HG02571 (cell line): ENCODE measurements around the gene PLEKHA8.

ENCODE experiments used
- ATAC-seq: cut with Tn5 transposase; IDR thresholded peaks from one replicate; pipeline ENCODE4 v1.9.1; 2021; ENCODE audit warnings: mild to moderate bottlenecking, moderate library complexity; ENCODE audit not compliant: unreplicated experiment

The PLEKHA8 gene, protein sequence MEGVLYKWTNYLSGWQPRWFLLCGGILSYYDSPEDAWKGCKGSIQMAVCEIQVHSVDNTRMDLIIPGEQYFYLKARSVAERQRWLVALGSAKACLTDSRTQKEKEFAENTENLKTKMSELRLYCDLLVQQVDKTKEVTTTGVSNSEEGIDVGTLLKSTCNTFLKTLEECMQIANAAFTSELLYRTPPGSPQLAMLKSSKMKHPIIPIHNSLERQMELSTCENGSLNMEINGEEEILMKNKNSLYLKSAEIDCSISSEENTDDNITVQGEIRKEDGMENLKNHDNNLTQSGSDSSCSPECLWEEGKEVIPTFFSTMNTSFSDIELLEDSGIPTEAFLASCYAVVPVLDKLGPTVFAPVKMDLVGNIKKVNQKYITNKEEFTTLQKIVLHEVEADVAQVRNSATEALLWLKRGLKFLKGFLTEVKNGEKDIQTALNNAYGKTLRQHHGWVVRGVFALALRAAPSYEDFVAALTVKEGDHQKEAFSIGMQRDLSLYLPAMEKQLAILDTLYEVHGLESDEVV

DNA sequence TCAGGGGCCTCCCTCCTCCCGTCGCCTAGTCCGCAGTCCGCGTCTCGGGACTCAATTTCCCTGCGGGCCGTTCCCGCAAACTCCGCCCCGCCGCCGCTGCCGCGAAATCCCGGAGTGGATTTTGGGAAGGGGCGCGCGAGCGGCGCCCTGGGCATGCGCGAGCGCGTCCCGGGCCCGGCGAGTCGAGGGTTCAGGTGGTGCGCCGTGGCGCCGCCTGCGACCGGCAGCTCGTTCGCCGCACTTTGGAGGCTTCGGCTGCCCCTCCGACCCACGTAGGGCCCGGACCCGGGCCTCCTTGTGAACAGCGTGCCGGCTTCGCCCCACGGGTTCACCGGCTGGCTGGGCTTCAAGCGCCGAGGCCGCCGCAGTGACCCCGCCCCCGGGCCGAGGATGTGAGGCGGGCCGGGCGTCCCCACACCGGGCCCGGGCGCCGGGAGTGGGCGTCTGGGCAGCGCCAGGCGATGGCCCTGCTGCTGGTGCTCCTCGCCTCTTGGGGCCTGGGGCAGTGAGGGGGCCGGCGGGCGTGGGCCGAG is at the start of gene PLEKHA8:
TSS of gene PLEKHA8 (plus strand) at position 197 of the 533 bp plus-strand sequence. CDS start 351 bp downstream, outside the sequence.
- peak; percentile 40 for ATAC-seq

DNA sequence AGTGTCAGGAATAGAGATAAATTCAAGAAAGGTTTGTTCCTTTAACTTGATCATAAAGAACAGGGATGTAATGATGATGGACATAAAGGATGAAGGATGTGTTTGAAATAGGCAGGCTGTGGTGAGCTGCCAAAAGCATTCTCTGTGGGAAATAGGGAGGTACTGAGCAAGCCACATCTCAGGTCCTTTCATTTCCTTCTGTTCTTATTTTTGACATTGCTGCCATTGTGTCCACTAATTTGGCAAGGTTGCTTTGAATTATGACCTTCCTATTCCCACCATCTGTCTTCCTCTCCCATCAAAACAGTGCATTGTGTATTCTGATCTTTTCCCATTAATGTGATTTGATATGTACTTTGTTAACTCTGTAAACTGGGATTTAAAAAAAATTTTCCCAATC is 48.1 kb upstream of the PLEKHA8 start:
- ATAC-seq = no peak

DNA sequence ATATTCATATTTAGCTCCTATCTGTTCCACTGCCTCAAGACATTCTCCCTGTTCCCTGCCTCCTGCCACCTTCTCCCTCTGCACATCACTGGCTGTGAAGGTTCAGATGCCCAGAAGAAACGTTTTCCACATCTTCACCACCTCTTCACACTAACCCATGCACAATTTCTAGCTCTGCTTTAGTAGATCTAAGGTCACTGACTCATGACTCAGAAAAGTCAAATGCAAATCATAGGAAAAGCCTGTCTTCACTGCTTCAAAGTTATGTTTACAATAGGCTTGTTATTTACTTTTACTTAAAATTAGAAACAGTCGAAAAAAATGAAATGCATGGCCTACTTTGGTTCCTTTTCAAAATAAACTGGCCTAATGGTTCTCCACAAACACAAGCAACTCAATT is 41.1 kb upstream of the PLEKHA8 start:
- no peak for ATAC-seq

DNA sequence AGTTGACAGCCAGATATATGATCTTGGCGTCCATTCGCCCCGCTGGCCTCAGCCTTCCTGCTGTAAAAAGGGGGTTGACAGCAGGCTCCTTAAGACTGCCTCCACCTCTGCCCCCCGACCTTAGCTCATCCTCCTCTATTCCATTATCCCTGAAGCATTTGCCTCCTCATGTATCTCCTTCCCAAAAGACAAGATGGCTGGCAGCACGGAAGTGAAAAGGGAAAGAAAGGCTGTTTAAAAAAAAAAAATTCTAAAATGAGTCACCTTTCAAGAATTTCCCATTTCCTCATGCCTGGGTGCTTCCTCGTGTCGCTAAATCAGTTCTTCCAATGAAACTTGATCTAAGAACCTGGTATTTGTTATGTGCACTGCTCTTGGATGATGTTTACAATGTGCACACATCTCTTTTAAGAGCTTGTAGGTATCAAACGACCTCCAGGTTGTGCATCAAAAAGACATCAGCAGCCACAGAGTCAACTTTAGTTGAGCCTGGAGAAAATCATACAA is 40.3 kb upstream of the PLEKHA8 start:
- ATAC-seq = no peak

DNA sequence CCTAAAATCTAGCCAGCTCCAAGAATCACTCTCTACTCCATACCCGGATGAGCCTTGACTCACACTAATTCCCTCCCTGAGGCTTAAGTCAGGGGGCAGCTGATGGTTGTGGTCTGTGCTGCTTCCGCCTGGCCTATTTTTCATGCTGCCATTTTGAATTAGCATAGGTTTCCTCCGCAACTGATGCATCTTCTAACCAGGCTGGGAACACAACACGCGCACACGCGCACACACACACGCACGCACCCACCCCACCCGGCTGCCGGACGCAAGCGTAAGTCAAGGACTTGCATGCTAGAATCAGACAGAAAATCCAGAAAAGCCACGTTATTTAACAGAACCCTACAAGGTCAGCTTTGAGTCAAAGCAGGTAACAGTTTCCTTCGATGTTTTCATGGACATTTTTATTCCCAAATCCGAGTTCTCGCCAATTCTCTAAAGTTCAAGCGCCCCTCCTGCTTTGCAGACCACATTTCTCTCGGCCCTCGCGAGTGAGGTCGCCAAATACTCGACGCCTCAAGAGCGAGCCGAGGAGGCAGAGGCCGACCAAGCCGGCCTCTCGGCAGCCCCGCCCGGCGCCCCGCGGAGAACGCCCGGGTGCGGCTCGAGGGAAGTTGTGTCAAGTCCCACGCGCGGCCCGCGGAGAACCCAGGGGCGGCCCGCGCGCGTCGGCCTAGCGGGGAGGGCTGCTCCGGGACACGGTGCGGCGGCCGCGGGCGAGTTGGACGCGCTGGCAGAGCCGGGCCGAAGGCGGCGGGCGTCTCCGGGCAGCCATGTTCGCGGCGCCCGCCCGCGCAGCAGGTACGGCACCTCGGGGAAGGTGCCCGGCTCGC is 39.6 kb upstream of the PLEKHA8 start:
- ATAC-seq = peak; percentile 36

DNA sequence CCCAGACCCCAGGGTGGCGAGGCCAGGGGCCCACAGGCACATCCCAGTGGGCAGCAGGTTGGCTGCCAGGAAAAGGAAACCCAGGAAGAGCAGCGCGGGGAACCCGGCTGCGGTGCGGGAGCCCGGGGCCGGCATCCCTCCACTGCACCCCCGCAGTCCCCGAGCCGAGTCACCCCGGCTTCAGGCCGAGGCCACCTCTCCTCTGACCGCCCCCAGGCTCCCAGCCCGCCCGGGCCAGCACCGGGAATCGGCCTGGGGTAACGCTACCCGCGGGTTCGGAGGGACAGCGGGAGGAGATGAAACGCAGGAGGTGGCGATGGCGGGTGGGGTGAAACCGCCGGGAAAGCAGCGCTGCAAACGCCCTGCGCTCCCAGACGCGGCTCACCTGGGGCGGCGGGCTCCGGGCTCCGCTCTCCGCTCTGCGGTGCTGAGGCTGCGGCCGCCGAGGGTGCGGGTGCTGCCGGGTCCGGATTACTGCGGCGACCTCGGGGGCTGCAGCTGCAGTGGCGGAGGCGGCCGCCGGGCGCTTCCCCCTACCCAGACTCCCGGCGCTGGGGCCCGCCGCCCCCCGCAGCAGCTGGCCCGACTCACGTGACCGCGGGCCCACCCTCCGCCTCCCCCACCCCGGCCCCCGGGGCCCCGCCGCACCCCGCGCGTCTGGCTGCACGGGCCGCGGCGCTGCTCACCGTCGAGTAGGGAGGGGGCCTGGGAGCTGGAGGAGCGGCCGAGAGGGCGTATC is 38.8 kb upstream of the PLEKHA8 start, which contains the start of gene SCRN1:
TSS of gene SCRN1 (minus strand) at position 545 of the 739 bp plus-strand sequence. CDS start 20,734 bp downstream, outside the sequence.
- peak; percentile 37 for ATAC-seq

DNA sequence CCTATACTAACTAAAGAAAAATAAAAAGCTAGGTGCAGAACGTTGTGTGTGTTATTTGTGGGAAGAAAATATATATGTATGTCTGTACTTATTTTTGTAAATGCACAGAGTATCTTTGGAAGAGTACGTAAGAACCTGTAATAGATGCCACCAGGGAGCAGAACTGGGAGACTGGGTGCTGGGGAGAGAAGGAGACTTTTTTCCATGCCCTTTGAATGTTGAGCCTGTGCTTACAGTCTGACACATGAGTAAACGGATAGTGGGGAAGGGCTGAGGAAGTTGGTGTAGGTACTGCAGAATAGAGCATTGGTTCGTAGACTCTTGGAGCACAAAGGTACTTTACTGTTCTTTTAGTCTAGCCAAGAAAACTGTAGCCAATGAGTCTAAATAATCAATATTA is 37.3 kb upstream of the PLEKHA8 start:
- ATAC-seq = no peak

DNA sequence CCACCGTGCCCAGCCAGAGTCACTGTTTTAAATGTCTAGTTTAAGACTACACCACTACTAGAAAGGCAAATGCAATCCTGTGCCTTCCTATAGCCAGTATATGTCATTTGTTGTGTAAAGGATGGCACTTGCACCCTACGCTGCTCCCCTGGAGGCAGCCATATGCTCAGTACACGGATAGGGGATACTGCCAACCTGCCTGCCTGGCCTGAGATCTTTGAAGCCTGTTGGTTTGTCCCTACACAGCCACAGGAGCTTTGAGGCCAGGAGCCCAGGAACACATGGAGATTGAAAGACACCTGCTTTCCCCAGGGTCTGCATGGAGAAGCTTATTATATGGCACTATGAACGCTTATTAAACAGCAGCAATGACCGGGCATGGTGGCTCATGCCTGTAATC is 36.3 kb upstream of the PLEKHA8 start:
- no peak for ATAC-seq

DNA sequence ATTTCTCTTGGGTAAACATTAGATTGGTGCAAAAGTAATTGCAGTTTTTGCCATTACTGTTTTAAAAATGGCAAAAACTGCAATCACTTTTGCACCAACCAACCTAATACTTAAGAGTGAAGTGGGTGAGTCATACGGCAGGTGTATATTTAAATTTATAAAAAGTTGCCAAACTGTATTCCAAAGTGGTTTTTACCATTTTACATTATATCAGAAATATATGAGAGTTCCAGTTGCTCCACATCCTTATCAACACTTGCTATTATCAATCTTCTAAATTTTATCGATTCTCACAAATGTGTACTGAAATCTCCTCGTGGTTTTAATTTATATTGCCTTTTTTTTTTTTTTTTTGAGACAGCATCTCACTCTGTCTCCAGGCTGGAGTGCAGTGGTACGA is 35.1 kb upstream of the PLEKHA8 start:
- no peak for ATAC-seq

DNA sequence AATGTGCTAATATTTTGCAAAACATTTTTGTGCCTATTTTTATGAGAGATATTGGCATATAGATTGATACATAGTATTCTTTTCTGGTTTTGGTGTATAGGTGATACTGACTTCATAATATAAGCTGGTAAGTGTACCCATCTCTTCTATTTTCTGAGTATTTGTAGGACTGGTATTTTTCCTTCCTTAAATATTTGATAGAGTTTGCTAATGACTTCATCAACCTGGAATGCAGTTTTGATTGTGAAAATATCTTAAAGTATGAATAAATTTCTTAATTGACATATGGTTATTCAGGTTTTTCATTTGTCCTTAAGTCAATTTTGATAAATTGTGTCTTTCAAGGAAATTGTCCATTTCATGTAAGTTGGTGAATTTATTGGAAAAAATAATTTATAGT is 32.6 kb upstream of the PLEKHA8 start:
- ATAC-seq = no peak

DNA sequence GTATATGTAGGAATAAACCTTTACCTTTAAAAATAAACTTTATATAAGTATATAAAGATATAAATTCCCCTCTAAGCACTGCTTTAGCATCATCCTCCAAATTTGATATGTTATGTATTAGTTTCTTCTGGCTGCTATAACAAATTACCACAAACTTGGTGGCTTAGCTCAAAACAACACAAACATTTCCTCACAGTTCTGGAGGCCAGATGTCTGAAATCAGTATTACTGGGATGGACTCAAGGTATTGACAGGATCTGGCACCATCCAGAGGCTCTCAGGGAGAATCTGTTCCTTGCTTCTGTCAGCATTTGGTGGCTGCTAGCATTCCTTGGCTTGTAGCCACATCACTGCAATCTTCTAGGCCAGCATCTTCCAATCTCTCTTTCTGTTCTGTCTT is 31.9 kb upstream of the PLEKHA8 start:
- no peak for ATAC-seq

DNA sequence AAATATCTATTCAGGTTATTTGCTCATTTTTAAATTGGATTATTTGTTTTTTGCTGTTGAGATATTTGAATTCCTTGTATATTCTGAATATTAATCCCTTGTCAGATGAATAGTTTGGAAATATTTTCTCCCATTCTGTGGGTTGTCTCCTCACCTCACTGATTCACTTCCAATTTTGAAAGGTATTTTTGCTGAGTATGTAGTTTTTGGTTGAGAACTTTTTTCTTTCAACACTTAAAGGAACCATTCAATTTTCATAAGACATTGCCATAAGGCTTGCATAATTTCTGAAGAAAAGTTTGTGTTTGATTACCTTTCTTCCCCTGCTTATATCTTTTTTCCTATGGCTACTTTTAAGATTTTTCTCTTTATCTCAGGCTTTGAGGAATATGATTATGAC is 29.7 kb upstream of the PLEKHA8 start:
- ATAC-seq = no peak

DNA sequence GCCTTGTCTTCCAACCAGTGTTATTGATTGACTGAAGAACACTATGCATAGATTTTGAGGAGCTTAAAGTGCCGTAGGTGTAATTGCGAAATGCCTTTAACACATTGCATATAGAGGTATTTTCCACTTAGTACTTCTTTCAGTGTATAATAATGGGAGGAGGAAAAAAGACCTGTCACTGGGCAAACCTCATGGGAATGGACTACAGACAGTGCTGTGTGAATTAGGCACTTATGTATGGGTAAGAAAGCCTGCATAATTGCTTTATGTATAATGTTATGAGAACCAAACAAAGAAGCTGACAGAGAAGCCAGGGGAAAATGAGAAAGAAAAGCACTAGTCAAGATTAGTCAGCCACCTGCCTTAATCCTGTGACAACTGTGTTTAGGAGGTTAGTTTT is 26.2 kb upstream of the PLEKHA8 start:
- no peak for ATAC-seq

DNA sequence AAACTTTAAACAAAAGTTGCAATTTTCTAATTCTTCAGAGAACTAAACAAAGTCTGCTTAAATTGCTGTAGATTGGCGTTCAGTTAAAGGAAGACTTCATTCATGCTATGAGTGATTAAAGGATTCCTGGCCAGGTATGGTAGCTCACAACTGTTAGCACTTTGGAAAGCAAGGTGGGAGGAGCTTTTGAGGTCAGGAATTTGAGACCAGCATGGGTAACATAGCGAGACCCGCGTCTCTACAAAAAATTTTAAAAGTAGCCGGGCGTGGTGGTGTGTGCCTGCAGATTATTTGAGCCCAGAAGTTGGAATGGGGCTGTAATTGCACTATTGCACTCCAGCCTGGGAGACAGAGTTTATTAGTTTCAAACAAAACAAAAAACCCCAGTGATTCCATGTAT is 25.1 kb upstream of the PLEKHA8 start:
- no peak for ATAC-seq

DNA sequence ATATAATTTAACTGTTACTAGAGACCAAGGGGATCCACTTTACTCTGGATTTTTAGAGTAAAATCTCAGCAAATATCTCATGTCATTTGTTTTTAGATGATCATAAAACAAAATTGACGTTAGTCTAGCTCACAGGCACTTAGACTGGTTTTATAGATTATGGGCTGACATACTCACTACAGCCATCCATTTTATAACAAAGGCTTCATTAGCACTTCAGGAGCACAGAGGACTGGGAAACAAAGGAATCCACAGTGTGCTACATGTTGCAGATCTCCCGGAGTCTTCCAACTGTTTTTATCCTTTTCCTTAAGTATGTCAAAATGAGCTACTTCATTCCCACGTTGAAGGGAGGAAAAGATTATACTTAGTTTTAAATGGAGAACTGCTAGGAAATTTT is 22.7 kb upstream of the PLEKHA8 start:
- ATAC-seq = no peak

DNA sequence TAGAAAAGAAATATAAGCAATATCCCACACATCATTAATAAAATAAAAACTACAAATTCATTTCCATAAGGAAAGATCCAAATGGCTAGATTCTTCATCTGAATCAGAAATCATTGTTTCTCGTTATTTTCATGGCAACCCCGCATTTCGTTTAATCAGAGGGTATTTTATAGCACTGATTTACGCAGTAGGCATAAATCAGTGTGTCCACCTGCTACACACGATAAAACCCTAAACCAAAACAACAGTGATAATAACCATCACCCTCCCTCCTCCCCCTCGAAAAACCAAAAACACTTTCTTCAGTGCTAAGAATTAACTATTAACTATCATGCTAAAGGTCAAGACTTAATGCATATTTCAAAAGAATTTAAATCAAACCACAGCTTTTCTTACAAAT is 18.2 kb upstream of the PLEKHA8 start:
- ATAC-seq = no peak

DNA sequence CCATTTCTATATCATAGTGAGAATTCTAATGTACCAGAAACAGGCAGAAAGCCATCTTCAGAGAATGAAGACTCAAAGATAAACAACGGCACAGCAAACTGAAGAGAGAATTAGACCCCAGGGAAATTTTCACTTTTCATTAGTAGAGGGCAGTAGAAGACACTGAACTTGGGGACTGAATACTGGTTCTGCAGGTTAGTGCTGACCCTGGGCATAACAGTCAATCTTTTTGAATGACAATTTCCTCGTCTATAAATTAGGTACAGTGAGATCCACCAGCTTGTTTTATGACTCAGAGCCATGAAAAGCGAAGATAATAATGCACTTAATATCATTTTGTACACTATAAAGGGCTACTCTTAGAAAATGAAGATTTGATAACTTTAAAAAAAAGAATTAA is 15.5 kb upstream of the PLEKHA8 start:
- no peak for ATAC-seq

DNA sequence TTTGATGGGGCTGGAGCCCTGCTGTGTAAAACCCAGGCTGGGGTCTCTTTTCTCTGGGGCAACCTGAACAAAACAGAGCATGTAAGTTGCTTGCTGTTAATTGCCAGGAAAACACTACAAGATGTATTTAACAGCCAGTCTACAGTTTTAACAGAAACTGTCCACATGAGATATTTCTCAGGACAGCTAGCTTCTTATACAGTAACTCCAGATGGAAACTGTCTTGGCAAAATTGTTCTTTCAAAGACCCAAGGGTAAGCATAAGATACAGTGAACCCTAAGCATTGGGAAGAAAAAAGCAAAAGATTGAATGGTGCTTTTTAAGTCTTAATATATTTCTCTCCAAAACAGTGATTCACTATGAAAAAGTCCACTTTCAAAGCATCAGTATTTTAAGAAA is 9.8 kb upstream of the PLEKHA8 start:
- ATAC-seq = no peak

DNA sequence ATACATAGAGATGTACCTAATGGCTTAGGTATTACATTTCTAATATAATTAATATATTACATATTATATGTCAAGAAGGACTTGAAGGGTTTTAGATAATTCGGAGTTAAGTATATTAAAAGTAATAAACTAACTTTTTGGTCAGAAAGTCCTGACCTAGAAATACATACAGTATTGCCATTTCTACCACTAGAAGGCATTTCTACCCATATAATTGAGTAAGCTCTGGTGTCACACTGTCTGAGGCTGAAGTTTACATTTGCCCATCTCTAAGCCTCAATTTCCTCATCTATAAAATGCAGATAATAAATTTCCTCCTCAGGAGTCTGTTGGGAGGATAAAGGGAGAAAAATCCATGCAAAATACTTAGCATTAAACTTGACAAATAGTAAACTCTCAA is 8.8 kb upstream of the PLEKHA8 start:
- ATAC-seq = no peak

DNA sequence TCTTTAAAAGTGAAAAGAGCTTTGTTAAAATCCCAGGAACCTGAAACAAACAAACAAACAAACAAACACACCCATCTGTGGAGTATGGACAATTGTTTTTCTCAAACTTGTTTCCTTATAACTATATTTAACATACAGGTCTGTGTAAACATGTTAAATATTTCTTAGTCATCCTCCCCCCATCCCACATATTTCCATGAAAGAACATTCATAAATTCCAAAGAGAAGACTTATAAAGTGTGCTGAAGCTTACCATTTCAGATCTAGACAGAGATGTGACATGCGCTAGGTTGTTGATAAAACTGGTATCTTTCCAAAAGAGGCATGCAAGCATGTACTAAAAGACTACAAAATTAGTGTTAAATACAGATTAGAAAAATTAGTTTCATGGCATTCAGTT is 8.3 kb upstream of the PLEKHA8 start:
- ATAC-seq = no peak

DNA sequence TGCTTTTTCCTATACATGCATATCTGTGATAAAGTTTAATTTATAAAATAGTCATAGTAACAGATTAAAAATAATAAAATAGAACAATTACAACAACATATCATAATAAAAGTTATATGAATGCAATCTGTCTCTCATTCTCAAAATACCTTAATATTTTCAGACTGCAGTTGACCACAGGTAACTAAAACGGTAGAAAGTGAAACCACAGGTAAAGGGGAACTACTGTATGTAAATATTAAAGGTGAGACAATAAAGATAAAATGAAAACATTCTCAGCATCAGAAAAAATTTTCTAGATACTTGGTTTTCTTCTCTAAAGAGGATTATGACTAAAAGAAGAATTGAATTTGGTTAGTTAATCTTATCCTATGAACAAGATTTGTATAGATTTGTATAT is 7.7 kb upstream of the PLEKHA8 start:
- ATAC-seq = no peak
